ENCODE results near the gene TRIM49D1. TPM values are rescaled to one million over a fixed set of nuclear protein-coding genes. Genes with fewer than 3 reads are reported as not detected.

The TRIM49D1 gene, protein sequence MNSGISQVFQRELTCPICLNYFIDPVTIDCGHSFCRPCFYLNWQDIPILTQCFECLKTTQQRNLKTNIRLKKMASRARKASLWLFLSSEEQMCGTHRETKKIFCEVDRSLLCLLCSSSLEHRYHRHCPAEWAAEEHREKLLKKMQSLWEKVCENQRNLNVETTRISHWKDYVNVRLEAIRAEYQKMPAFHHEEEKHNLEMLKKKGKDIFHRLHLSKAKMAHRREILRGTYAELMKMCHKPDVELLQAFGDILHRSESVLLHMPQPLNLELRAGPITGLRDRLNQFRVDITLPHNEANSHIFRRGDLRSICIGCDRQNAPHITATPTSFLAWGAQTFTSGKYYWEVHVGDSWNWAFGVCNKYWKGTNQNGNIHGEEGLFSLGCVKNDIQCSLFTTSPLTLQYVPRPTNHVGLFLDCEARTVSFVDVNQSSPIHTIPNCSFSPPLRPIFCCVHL
- not detected in 2 replicates for total RNA-seq

DNA sequence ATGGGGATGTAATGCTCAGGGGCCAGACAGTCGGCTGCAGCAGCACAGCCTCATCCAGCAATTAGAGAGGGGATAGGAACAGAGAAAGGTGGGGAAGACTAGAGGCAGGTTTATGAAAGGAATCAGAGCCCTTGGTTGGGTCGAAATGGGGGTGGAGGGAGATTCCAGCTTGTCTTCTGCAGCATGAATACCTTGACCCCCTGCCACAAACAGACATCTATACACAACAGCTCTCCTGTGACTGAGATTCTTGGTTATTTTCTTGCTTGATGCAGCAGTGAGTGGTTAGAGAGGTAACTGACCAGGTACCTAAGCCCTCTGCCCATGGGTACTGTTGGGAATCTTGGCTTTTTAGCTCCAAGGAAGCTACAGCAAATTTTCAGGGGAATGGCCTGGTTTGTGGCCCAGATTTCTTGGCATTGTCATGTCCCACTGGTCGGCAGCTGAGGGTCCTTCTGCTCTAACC lies at the start of gene TRIM49D1:
Gene TRIM49D1, minus strand, starts transcription at position 51 of the 466 bp plus-strand sequence. CDS start 4,535 bp downstream, outside the sequence.

DNA sequence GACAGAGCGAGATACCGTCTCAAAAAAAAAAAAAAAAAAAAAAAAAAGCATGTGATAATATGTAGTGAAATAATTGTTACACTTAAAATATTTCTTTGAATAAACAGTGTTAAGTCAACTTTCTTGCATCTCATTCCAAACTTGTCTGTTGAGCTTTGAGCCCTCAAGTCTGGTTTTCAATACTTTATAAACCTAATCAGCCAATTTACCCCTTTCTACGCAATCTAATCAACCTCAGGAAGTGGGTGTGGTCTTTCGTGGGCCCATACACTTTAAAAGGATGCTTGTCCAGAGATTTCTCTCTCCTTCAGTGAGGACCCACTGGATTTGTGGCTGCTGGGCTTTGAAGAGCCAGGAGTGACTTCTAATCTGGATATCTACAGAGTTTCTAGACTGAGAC lies 43.7 kb upstream of the TRIM49D1 start, which contains the start of gene TRIM64:
Gene TRIM64, plus strand, starts transcription at position 301 of the 400 bp plus-strand sequence. CDS start 2,467 bp downstream, outside the sequence.

DNA sequence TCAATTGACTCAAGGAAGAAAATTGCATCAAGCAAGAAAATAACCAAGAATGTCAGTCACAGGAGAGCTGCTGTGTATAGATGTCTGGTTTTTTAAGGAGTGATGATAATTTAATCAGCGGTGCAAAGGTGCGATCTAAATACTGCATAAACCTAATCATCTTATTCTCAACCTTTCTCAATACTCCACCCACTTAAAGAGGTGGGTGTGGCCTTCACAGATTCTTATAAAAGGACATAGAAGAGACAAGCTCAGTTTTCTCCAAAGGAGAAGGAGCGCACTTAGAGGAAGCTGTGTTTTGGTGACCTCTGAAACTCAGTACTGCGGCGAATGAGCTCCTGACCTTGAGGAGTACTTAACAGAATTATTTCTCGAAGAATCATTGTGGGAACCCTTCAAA lies 1.7 kb upstream of the TRIM49D1 start, which contains the start of gene TRIM49D2:
Gene TRIM49D2, plus strand, starts transcription at position 301 of the 400 bp plus-strand sequence. CDS start 2,698 bp downstream, outside the sequence.

Other genes with a start within 250 kb of the TRIM49D1 start
- not detected in 2 replicates for gene TRIM77, start 211.9 kb downstream of the TRIM49D1 start, total RNA-seq
- not detected in 2 replicates for gene TRIM49, start 113.7 kb downstream of the TRIM49D1 start, total RNA-seq
- not detected in 2 replicates for gene TRIM64B, start 43.8 kb downstream of the TRIM49D1 start, total RNA-seq
- gene TRIM49D2, start 1.8 kb upstream of the TRIM49D1 start, total RNA-seq: not detected in 2 replicates
- gene TRIM64, start 43.8 kb upstream of the TRIM49D1 start, total RNA-seq: not detected in 2 replicates
- not detected in 2 replicates for gene TRIM49C, start 108.9 kb upstream of the TRIM49D1 start, total RNA-seq
- gene UBTFL1, start 163.7 kb upstream of the TRIM49D1 start, total RNA-seq: not detected in 2 replicates
- gene NAALAD2, start 212.4 kb upstream of the TRIM49D1 start, total RNA-seq: 0.32 and 0.61 TPM in 2 replicates